HepG2 (cell line): ENCODE measurements around the gene FNDC3B. TPM values are rescaled to one million over a fixed set of nuclear protein-coding genes. Genes with fewer than 3 reads are reported as not detected.

Experiments used
- IRF2 ChIP-seq: IDR thresholded peaks from 2 replicates; pipeline ENCODE4 v1.6.1; 2018; ENCODE audit warnings: missing genetic modification reagents, missing compliant biosample characterization
- PAXIP1 ChIP-seq: sonication (generic); formaldehyde crosslinking; conservative IDR thresholded peaks from 2 replicates; pipeline ENCODE4 v1.4.0; 2020; ENCODE audit warnings: mild to moderate bottlenecking, missing genetic modification reagents, moderate library complexity
- PHF21A ChIP-seq: sonication (generic); formaldehyde crosslinking; IDR thresholded peaks from 2 replicates; pipeline ENCODE4 v1.5.0; 2020; ENCODE audit warnings: mild to moderate bottlenecking, missing genetic modification reagents
- SNAPC2 ChIP-seq: sonication (generic); formaldehyde crosslinking; IDR thresholded peaks from 2 replicates; pipeline ENCODE4 v1.8.1; 2022; ENCODE audit warnings: mild to moderate bottlenecking, missing genetic modification reagents
- TBP ChIP-seq: sonication (generic); formaldehyde crosslinking; IDR thresholded peaks from 2 replicates; pipeline ENCODE4 v1.5.0; 2020; ENCODE audit warnings: missing genetic modification reagents
- TRIM24 ChIP-seq: sonication (generic); formaldehyde crosslinking; IDR thresholded peaks from 2 replicates; pipeline ENCODE4 v1.8.0; 2022; ENCODE audit warnings: mild to moderate bottlenecking, missing genetic modification reagents
- ZKSCAN1 ChIP-seq: fragments of 150-350 bp; IDR thresholded peaks from 2 replicates; pipeline ENCODE4 v1.6.1; 2014; ENCODE audit warnings: low read length
- ZNF136 ChIP-seq: sonication (generic); formaldehyde crosslinking; IDR thresholded peaks from 2 replicates; pipeline ENCODE4 v1.8.1; 2022; ENCODE audit warnings: low read depth, mild to moderate bottlenecking, moderate library complexity, missing genetic modification reagents
- ZNF234 ChIP-seq: sonication (generic); formaldehyde crosslinking; conservative IDR thresholded peaks from 2 replicates; pipeline ENCODE4 v1.5.1; 2020; ENCODE audit warnings: mild to moderate bottlenecking, missing genetic modification reagents
- ZNF256 ChIP-seq: sonication (generic); formaldehyde crosslinking; conservative IDR thresholded peaks from 2 replicates; pipeline ENCODE4 v1.4.0; 2020; ENCODE audit warnings: missing genetic modification reagents
- ZNF263 ChIP-seq: sonication (generic); formaldehyde crosslinking; IDR thresholded peaks from 2 replicates; pipeline ENCODE4 v1.4.0; 2020; ENCODE audit warnings: missing genetic modification reagents
- ZNF292 ChIP-seq: sonication (generic); formaldehyde crosslinking; IDR thresholded peaks from 2 replicates; pipeline ENCODE4 v1.8.1; 2022; ENCODE audit warnings: mild to moderate bottlenecking, low read depth, missing genetic modification reagents, borderline replicate concordance
- ZNF33A ChIP-seq: sonication (generic); formaldehyde crosslinking; IDR thresholded peaks from 2 replicates; pipeline ENCODE4 v1.5.1; 2020; ENCODE audit warnings: missing genetic modification reagents, mild to moderate bottlenecking, moderate library complexity, borderline replicate concordance
- polyA plus RNA-seq, 8 experiments: library from polyadenylated mRNA; depleted of rRNA in 3 of 8; stranded (reverse) in 7 of 8; unstranded in 1 of 8; fragments of >200 nt; fragmentation: Illumina TruSeq in 4 of 8; extraction: Trizol in 4 of 8; gene quantifications; 2 replicates each; pipeline versions ENCODE4 v1.2.1 to v1.2.3, GENCODE V29; 2011 to 2016; ENCODE audit warnings: low read depth in 4 of 8, missing spikeins in 1 of 8, mixed read lengths in 1 of 8; ENCODE audit not compliant: insufficient read depth in 1 of 8
- total RNA-seq, 5 experiments: library from RNA; depleted of rRNA; stranded (reverse); fragments of >200 nt; fragmentation: Illumina TruSeq; extraction: Trizol; gene quantifications; 2 replicates each; pipeline ENCODE4 v1.2.3, GENCODE V29; 2016; ENCODE audit warnings: low read depth in 1 of 5
- TF ChIP-seq, protein P1 (sequence below): sonication (generic); formaldehyde crosslinking; conservative IDR thresholded peaks from 2 replicates; pipeline ENCODE4 v1.8.0; 2022; ENCODE audit warnings: low read depth, missing genetic modification reagents
- TF ChIP-seq, protein P2 (sequence below): sonication (generic); formaldehyde crosslinking; IDR thresholded peaks from 2 replicates; pipeline ENCODE4 v1.4.0; 2020; ENCODE audit warnings: missing genetic modification reagents
- TF ChIP-seq, protein P3 (sequence below): sonication (generic); formaldehyde crosslinking; IDR thresholded peaks from 2 replicates; pipeline ENCODE4 v1.4.0; 2020; ENCODE audit warnings: mild to moderate bottlenecking, missing genetic modification reagents
- TF ChIP-seq, protein P4 (sequence below): sonication (generic); formaldehyde crosslinking; IDR thresholded peaks from 2 replicates; pipeline ENCODE4 v1.5.1; 2020; ENCODE audit warnings: mild to moderate bottlenecking, missing genetic modification reagents, moderate library complexity
- TF ChIP-seq, protein P5 (sequence below): sonication (generic); formaldehyde crosslinking; conservative IDR thresholded peaks from 2 replicates; pipeline ENCODE4 v1.8.1; 2023; ENCODE audit warnings: missing genetic modification reagents

The FNDC3B gene
- total and polyA plus RNA-seq, 2 of the 13 experiments (the other 11 are each of a cell fraction or from before 2014, with no cell fraction given), result 74.8 to 103 TPM

- TF ChIP-seq PAXIP1 (CRISPR knock-in tag), result peak; percentile 97
- TF ChIP-seq, protein P1, sequence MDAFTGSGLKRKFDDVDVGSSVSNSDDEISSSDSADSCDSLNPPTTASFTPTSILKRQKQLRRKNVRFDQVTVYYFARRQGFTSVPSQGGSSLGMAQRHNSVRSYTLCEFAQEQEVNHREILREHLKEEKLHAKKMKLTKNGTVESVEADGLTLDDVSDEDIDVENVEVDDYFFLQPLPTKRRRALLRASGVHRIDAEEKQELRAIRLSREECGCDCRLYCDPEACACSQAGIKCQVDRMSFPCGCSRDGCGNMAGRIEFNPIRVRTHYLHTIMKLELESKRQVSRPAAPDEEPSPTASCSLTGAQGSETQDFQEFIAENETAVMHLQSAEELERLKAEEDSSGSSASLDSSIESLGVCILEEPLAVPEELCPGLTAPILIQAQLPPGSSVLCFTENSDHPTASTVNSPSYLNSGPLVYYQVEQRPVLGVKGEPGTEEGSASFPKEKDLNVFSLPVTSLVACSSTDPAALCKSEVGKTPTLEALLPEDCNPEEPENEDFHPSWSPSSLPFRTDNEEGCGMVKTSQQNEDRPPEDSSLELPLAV (CRISPR knock-in tag), result no peak
- no peak for TF ChIP-seq ZNF234
- TF ChIP-seq ZNF33A (CRISPR knock-in tag), result no peak
- TF ChIP-seq SNAPC2 (CRISPR knock-in tag), result no peak
- TF ChIP-seq, protein P2, sequence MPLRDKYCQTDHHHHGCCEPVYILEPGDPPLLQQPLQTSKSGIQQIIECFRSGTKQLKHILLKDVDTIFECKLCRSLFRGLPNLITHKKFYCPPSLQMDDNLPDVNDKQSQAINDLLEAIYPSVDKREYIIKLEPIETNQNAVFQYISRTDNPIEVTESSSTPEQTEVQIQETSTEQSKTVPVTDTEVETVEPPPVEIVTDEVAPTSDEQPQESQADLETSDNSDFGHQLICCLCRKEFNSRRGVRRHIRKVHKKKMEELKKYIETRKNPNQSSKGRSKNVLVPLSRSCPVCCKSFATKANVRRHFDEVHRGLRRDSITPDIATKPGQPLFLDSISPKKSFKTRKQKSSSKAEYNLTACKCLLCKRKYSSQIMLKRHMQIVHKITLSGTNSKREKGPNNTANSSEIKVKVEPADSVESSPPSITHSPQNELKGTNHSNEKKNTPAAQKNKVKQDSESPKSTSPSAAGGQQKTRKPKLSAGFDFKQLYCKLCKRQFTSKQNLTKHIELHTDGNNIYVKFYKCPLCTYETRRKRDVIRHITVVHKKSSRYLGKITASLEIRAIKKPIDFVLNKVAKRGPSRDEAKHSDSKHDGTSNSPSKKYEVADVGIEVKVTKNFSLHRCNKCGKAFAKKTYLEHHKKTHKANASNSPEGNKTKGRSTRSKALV (CRISPR knock-in tag), result no peak
- 0 out of 2 replicates have a peak, but pooled peaks have one; percentile 15 for TF ChIP-seq ZKSCAN1
- TF ChIP-seq, protein P3, sequence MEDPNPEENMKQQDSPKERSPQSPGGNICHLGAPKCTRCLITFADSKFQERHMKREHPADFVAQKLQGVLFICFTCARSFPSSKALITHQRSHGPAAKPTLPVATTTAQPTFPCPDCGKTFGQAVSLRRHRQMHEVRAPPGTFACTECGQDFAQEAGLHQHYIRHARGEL (CRISPR knock-in tag), result no peak
- TF ChIP-seq, protein P4, sequence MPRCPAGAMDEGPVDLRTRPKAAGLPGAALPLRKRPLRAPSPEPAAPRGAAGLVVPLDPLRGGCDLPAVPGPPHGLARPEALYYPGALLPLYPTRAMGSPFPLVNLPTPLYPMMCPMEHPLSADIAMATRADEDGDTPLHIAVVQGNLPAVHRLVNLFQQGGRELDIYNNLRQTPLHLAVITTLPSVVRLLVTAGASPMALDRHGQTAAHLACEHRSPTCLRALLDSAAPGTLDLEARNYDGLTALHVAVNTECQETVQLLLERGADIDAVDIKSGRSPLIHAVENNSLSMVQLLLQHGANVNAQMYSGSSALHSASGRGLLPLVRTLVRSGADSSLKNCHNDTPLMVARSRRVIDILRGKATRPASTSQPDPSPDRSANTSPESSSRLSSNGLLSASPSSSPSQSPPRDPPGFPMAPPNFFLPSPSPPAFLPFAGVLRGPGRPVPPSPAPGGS (CRISPR knock-in tag), result no peak
- peak; percentile 84 for TF ChIP-seq IRF2 (CRISPR knock-in tag)
- TF ChIP-seq ZNF136 (CRISPR knock-in tag), result 0 out of 2 replicates have a peak, but pooled peaks have one; percentile 29
- no peak for TF ChIP-seq TRIM24 (CRISPR knock-in tag)
- no peak for TF ChIP-seq TBP (CRISPR knock-in tag)
- no peak for TF ChIP-seq ZNF263 (CRISPR knock-in tag)
- no peak for TF ChIP-seq ZNF256
- peak; percentile 90 for TF ChIP-seq PHF21A (CRISPR knock-in tag)
- peak; percentile 66; the same call in 1 of the 2 replicates for TF ChIP-seq ZNF292
- TF ChIP-seq, protein P5, sequence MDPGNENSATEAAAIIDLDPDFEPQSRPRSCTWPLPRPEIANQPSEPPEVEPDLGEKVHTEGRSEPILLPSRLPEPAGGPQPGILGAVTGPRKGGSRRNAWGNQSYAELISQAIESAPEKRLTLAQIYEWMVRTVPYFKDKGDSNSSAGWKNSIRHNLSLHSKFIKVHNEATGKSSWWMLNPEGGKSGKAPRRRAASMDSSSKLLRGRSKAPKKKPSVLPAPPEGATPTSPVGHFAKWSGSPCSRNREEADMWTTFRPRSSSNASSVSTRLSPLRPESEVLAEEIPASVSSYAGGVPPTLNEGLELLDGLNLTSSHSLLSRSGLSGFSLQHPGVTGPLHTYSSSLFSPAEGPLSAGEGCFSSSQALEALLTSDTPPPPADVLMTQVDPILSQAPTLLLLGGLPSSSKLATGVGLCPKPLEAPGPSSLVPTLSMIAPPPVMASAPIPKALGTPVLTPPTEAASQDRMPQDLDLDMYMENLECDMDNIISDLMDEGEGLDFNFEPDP (CRISPR knock-in tag), result no peak
Observed at GRCh38 chr3:172179680-172180399, 140.5 kb downstream of the FNDC3B start (continued).
